ENCODE data around the gene ENTPD8.
"Not testable (repeated sequence)": the region's sequence is repeated elsewhere in the genome, so short reads cannot be mapped to it uniquely, and the experiment has no call there.

ENTPD8 gene

GRCh38 chr9:137390553-137391410, 50.4 kb downstream of the ENTPD8 start:
- DNase-seq = no peak

DNA sequence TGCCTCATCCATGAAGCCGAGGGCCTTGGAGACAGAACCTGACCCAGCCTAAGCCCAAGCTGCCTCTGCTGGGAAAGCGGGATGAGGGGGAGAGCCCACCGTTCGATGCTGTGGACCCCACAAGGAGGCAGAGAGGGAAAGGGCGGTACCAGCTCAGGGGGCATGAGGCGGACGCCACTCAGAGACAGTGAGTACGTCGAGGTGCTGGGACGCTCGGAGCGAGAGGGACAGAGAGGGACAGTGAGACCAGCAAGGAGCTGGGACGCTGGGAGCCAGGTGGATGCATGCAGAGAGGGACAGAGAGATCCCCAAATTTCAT, 51.8 kb downstream of the ENTPD8 start:
- DNase-seq = no peak

GRCh38 chr9:137388589-137389427, 52.3 kb downstream of the ENTPD8 start:
- DNase-seq = no peak

- DNase-seq = no peak
Observed at GRCh38 chr9:137387891-137388560, 53.1 kb downstream of the ENTPD8 start.

- peak; percentile 36 for DNase-seq
Observed at GRCh38 chr9:137387114-137387890, 53.9 kb downstream of the ENTPD8 start.

DNA sequence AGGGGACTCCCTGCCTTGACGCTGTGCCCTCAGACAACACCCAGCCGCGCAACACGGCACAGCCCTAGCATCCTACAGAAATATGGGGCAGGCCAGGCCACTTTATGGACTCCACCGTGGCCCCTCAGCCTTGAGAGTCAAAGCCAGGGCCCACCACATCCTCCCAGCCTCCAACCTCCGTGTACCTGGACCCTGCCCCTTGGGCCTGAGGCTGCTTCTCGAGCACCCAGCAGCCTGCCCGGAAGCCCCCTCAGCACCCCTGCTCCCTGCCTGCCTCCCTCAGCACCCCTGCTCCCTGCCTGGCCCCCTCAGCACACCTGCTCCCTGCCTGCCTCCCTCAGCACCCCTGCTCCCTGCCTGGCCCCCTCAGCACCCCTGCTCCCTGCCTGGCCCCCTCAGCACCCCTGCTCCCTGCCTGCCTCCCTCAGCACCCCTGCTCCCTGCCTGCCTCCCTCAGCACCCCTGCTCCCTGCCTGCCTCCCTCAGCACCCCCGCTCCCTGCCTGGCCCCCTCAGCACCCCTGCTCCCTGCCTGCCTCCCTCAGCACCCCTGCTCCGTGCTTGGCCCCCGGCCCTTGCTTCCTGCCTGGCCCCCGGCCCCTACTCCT, 54.5 kb downstream of the ENTPD8 start:
- DNase-seq = not testable (repeated sequence)

- DNase-seq = no peak
Observed at GRCh38 chr9:137385061-137385655, 56.0 kb downstream of the ENTPD8 start.

Measured in stimulated activated CD4-positive, alpha-beta T cell treated with anti-CD3 and anti-CD28 coated beads, Interleukin-4, amount 100 ng/mL, for 24 hours (primary cell).